Adrenal gland (tissue), 5 donors: ENCODE results near the gene ANTKMT.

ENCODE experiments used
- CTCF ChIP-seq, 6 experiments: fragments of 450-650 bp in 4 of 6; fragments of 200-600 bp in 2 of 6; sonication (generic) in 1 of 6; IDR thresholded peaks; 1 replicate in 5 of 6; 2 replicates in 1 of 6; pipeline versions ENCODE4 v1.5.1 to v1.8.0; 2016 to 2021; ENCODE audit warnings: antibody characterized with exemption in 6 of 6, mild to moderate bottlenecking in 2 of 6, moderate library complexity in 1 of 6
- POLR2A ChIP-seq, 2 donors: fragments of 450-650 bp; IDR thresholded peaks; one replicate each; pipeline ENCODE4 v1.6.1; 2017; ENCODE audit warnings: antibody characterized with exemption in 2 of 2, mild to moderate bottlenecking in 2 of 2, moderate library complexity in 1 of 2
- donor health status: DM: no; HTN: no; CAD: no.

DNA sequence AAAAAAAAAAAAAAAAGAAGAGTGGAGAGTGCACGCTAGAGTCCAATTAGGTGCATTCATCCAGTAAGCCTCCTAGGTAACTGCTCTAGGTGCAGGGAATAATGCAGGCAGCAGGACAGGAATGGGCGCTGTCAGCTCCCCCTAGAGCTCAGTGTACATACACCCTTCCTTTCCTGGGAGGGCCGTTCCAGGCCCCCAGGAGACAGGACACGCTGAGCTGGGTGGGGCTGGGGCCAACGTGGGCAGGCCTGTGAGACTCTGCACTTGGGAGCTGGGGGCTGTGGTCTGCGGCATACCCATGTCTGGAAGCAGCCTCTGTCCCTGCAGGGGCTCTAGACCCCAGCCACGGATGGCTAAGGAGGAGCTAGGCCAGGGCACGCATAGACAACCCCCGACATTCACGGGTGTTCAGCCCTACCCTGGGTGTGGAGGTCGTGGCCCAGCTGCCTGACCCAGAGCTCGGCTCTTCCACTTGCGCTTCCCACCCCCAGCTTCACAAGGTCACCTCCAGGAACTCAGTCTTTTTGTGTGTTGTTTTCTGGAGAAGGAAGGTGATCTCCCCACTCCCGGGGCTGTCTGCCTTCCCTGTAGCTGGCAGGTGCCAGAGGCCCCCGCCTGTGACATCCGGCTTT, 1.0 kb upstream of the ANTKMT start:
- TF ChIP-seq CTCF (IDR thresholded peaks at IDR 0.05) (no peak), POLR2A (IDR thresholded peaks at IDR 0.05) (no peak)
